Right lobe of liver (tissue), 4 donors: Measurements from ENCODE around the gene SLTM.

Experiments used
- POLR2A ChIP-seq: fragments of 450-650 bp; IDR thresholded peaks from one replicate; pipeline ENCODE4 v1.6.1; 2017; ENCODE audit warnings: antibody characterized with exemption, mild to moderate bottlenecking
- TF ChIP-seq, protein P1 (sequence below), 4 donors: fragments of 200-600 bp in 3 of 4; fragments of 450-650 bp in 1 of 4; IDR thresholded peaks; one replicate each; pipeline versions ENCODE4 v1.5.1 to v1.8.0; 2016 to 2022; ENCODE audit warnings: antibody characterized with exemption in 4 of 4, mild to moderate bottlenecking in 2 of 4
- donor health status: DM: no; HTN: no; CAD: no.
- donor health status: DM: no; HTN: no; CAD: no.
- donor health status: DM: no; HTN: yes; CAD: no.

DNA sequence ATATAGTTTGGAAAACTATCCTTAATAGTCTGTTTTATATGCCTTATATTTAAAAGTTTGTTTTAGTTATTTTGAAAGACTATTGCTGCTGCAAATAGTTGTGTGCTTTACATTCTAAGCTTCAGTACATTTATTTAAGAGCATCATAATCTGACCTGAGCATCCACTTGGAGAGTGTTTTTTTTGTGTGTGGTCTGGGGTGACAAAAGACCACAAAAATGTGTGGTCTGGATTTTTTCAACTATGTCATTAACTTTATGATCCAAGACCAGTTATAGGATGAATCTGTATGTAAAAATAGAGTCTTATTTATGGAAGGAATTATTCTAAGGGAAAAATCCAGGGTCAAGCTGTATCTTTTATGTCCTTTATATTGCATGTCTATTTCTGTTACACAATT lies 77.4 kb downstream of the SLTM start:
- TF ChIP-seq, protein P1, sequence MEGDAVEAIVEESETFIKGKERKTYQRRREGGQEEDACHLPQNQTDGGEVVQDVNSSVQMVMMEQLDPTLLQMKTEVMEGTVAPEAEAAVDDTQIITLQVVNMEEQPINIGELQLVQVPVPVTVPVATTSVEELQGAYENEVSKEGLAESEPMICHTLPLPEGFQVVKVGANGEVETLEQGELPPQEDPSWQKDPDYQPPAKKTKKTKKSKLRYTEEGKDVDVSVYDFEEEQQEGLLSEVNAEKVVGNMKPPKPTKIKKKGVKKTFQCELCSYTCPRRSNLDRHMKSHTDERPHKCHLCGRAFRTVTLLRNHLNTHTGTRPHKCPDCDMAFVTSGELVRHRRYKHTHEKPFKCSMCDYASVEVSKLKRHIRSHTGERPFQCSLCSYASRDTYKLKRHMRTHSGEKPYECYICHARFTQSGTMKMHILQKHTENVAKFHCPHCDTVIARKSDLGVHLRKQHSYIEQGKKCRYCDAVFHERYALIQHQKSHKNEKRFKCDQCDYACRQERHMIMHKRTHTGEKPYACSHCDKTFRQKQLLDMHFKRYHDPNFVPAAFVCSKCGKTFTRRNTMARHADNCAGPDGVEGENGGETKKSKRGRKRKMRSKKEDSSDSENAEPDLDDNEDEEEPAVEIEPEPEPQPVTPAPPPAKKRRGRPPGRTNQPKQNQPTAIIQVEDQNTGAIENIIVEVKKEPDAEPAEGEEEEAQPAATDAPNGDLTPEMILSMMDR (IDR thresholded peaks at IDR 0.05) = no peak
- no peak for TF ChIP-seq POLR2A
